NCI-H526 (cell line): ENCODE measurements around the gene SCRN1.

Experiments
- DNase-seq, 2 experiments: peaks; one replicate each; lab custom pipeline; 2025; lab: John Stamatoyannopoulos, UW

SCRN1 gene

GRCh38 chr7:29926741-29927140, 62.9 kb downstream of the SCRN1 start:
- no peak for DNase-seq

GRCh38 chr7:29926216-29926615, 63.4 kb downstream of the SCRN1 start:
- DNase-seq = no peak

- DNase-seq = no peak
These were observed 64.9 kb downstream of the SCRN1 start for GRCh38 chr7:29924684-29925083.

- DNase-seq = no peak
These were observed 65.6 kb downstream of the SCRN1 start for GRCh38 chr7:29924006-29924405.

GRCh38 chr7:29922921-29923700, 66.5 kb downstream of the SCRN1 start:
- DNase-seq = no peak

GRCh38 chr7:29921404-29922010, 68.1 kb downstream of the SCRN1 start:
- peak; percentile 61 to 80 for DNase-seq

GRCh38 chr7:29920491-29920890, 69.1 kb downstream of the SCRN1 start:
- no peak for DNase-seq

- no peak for DNase-seq
These were observed 69.8 kb downstream of the SCRN1 start for GRCh38 chr7:29919790-29920189.

- no peak for DNase-seq
These were observed 70.8 kb downstream of the SCRN1 start for GRCh38 chr7:29918850-29919249.

- DNase-seq = no peak
These were observed 72.0 kb downstream of the SCRN1 start for GRCh38 chr7:29917641-29918040.

GRCh38 chr7:29915481-29916215, 74.0 kb downstream of the SCRN1 start:
- no peak for DNase-seq

GRCh38 chr7:29914180-29914579, 75.4 kb downstream of the SCRN1 start:
- no peak for DNase-seq

- no peak for DNase-seq
These were observed 83.2 kb downstream of the SCRN1 start for GRCh38 chr7:29906200-29907022.

- no peak for DNase-seq
These were observed 88.9 kb downstream of the SCRN1 start for GRCh38 chr7:29900745-29901144.

- no peak for DNase-seq
These were observed 91.3 kb downstream of the SCRN1 start for GRCh38 chr7:29898301-29898700.

- no peak for DNase-seq
These were observed 92.8 kb downstream of the SCRN1 start for GRCh38 chr7:29896685-29897411.

- DNase-seq = no peak
These were observed 94.0 kb downstream of the SCRN1 start for GRCh38 chr7:29895559-29895958.

- no peak for DNase-seq
These were observed 95.3 kb downstream of the SCRN1 start for GRCh38 chr7:29894256-29894655.

- DNase-seq = peak in 1 of 2 experiments; percentile 40
These were observed 96.1 kb downstream of the SCRN1 start for GRCh38 chr7:29893351-29893965.

GRCh38 chr7:29892231-29892630, 97.4 kb downstream of the SCRN1 start:
- DNase-seq = peak; percentile 23 to 63

- DNase-seq = no peak
These were observed 97.8 kb downstream of the SCRN1 start for GRCh38 chr7:29891766-29892165.
